SK-MEL-5 (cell line): ENCODE measurements around the gene PLEKHA5. TPM values are rescaled to one million over a fixed set of nuclear protein-coding genes. Genes with fewer than 3 reads are reported as not detected.

Source experiments
- DNase-seq: peaks from one replicate; pipeline ENCODE4 v3.0.0-alpha.2; 2016; ENCODE audit warnings: low read depth, low spot score
- in situ Hi-C: cut with HindIII; loops from 2 replicates; pipeline ENCODE4 v1.10.0; 2016; ENCODE audit warnings: low sequenced_read_pairs, high pct_unique_total_duplicates, low pct_unique_long_range_greater_than_20kb
- total RNA-seq: library from RNA; depleted of rRNA; stranded (reverse); fragments of >200 nt; shearing (Covaris generic); gene quantifications from 2 replicates; pipeline ENCODE4 v1.2.3, GENCODE V29; 2014

The PLEKHA5 gene
- total RNA-seq, 1 experiment from 2014 or later: 236 TPM

GRCh38 chr12:19186722-19187661 is 57.5 kb downstream of the PLEKHA5 start:
- in situ Hi-C loops: no loop called here
- DNase-seq: peak; percentile 64

DNA sequence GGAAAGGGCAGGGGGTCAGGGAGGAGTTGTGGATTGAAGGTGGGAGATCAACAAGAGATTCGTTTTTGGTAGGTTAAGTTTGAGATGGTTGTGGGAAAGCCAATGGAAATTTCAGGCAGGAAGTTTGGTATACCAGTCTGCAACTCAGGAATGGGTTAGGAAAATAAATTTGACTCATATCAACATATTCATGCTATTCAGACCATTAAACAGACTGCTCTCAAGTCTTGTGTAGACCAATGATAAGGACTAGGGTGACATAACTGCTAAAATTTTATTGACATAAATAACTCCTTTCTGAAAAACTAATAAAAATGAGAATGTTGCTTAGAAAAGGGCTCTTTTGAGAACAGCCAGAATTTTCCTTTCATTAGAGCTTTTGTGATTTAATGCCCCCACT is 60.0 kb downstream of the PLEKHA5 start:
- in situ Hi-C loops: no loop called here
- DNase-seq: no peak

GRCh38 chr12:19190292-19191031 is 60.9 kb downstream of the PLEKHA5 start:
- DNase-seq: no peak
- in situ Hi-C loops: no loop called here

GRCh38 chr12:19191089-19191488 is 61.6 kb downstream of the PLEKHA5 start:
- in situ Hi-C loops: no loop called here
- no peak for DNase-seq

DNA sequence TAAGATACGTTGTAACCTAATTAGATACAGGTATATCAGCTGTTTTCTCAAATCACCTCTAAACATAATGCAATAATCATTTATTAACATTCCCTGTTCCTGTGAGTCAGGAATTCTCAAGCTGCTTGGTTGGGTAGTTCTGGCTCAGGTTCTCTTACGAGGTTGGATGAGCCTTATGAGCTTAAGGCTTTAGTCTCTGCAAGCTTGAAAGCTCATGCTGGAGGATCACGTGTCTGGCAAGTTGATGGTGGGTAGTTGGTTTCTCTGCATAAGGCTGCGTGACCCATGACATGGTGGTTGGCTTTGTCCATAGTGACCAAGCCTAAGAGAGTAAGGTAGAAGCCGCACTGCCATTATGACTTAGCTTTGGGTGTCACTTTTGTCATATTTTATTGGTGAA is 62.0 kb downstream of the PLEKHA5 start:
- in situ Hi-C loops: no loop called here
- no peak for DNase-seq

- no peak for DNase-seq
- in situ Hi-C loops: no loop called here
Observed at GRCh38 chr12:19192710-19193109, 63.2 kb downstream of the PLEKHA5 start.

DNA sequence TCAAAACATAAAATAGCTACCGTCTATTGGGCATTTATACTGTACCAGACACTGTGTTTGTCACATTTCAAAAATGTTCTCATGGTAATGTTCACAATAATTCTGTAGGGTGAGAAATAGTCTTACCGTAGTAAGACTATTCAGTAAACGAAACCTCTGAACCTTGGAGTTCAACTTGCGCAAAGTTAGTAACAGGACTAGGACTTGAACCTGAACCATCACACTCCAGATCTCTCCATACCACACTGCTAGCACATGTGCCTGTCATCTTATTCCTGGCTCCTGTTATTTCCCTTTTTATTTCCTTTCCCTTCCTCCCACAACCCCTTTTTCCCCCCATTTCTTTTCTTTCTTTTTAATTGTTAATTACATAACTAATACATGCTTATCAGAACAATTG is 65.4 kb downstream of the PLEKHA5 start:
- DNase-seq: no peak
- in situ Hi-C loops: no loop called here

GRCh38 chr12:19196959-19197630 is 67.6 kb downstream of the PLEKHA5 start:
- DNase-seq: peak; percentile 43
- in situ Hi-C loops: no loop called here

- in situ Hi-C loops: no loop called here
- peak; percentile 95 for DNase-seq
Observed at GRCh38 chr12:19198272-19198671, 68.7 kb downstream of the PLEKHA5 start.

GRCh38 chr12:19199332-19199731 is 69.8 kb downstream of the PLEKHA5 start:
- in situ Hi-C loops: no loop called here
- no peak for DNase-seq

DNA sequence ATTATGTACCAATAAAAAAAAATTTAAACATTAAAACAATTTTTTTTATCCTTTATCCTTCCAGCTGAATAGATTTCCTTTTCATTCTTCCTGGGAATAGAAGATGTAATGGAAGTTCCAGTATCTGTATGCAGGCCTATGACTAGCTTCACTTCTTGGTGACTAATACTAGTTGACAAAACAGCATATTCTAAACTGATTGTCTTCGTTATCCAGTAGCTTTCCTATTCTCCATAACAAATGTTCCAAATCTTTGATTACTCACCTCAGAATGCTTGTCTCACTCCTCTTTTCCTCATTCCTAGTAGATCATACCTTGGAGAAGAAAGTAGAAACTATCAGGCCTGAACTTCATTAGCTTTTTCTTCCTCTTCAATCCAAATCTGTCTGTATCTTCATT is 70.7 kb downstream of the PLEKHA5 start:
- in situ Hi-C loops: no loop called here
- DNase-seq: no peak

- in situ Hi-C loops: no loop called here
- no peak for DNase-seq
Observed at GRCh38 chr12:19201661-19202060, 72.1 kb downstream of the PLEKHA5 start.

GRCh38 chr12:19203013-19203412 is 73.5 kb downstream of the PLEKHA5 start:
- in situ Hi-C loops: no loop called here

DNA sequence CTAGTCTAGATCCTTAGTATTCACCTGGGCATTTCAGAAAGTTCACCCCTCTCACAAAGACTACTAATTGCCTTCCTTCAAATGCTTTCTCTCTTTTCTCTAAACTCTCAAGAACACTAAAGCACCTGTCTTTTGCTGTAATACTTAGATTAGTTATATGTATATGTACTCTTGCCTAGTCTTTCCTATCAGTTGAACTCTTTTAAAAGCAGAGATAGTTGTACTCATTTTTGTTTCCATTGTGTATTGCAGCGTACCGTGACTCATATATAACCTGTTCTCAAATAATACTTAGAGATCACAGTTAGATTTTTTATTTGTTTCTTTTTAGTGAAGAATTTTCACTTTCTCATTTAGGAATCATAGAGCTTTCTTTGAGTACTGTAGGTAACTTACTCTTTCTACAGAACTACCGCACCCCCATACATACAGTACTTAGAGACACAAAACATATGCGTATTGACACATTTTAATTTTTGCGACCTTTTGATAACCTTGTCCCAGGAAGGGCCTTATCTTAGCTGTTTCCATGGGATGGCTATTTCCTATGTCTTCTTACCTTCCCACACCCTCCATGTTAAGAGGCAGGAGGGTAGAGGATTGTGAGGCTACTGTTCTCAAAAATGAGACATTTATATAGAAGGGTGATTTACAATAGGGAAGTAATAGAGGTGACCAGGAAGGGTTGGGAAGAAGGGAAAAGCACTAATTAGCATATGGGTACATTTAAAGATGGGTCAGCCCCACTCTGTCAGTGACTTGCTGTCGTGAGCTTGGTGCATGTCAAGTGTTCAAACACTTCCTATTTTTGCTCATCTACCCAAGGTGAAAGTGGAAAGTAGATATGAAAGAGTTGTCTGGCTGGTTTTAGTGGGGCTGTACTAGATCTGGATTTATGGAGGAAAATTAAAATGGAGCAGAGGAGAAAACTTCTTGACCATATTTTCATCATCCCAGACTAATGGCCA is 74.3 kb downstream of the PLEKHA5 start:
- in situ Hi-C loops: no loop called here

More at GRCh38 chr12:19203013-19203412, 73.5 kb downstream of the PLEKHA5 start:
- DNase-seq: no peak

DNA sequence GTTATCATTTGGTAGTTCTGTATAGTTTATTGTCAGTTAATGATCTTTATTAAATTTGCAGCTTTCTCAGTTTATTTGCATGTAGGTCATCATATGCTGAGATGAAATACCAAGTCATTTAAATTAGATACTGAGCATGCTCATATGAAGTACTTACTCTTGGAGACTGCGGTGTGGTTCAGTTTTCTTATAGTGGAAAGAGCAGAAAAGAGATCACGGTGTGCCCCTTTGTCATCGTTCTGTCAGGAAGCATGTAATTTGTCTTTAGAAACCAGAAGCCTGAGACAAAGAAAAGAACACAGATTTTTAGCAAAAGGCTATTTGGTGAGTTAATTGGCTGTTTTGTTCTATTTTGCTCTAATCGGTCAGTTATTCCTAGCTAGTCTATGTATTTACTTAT is 75.6 kb downstream of the PLEKHA5 start:
- no peak for DNase-seq
- in situ Hi-C loops: no loop called here

More for the DNA sequence above, 74.3 kb downstream of the PLEKHA5 start:
- DNase-seq: no peak

GRCh38 chr12:19206493-19207077 is 77.1 kb downstream of the PLEKHA5 start:
- in situ Hi-C loops: no loop called here
- DNase-seq: no peak

- in situ Hi-C loops: no loop called here
- no peak for DNase-seq
Observed at GRCh38 chr12:19208456-19208855, 78.9 kb downstream of the PLEKHA5 start.
